GM12878 (cell line): ENCODE data around the gene SMIM38. TPM values are rescaled to one million over a fixed set of nuclear protein-coding genes. Genes with fewer than 3 reads are reported as not detected.

Experiments
- ATAC-seq: fragments of 200-7000 bp; cut with Tn5 transposase; 3 replicates; pipeline ENCODE4 v1.9.1; 2020; ENCODE audit warnings: mild to moderate bottlenecking, moderate library complexity
- BruUV-seq: library from RNA; stranded (reverse); fragments of 400-500 nt; replicated peaks from 2 replicates; lab custom pipeline; 2021; lab: Mats Ljungman, UMichigan
- CTCF ChIA-PET: fragments of 300-600 bp; sonication (Branson Sonifier 250); formaldehyde crosslinking; extraction: SDS; loops from one replicate; lab custom pipeline; 2021; ENCODE audit warnings: inconsistent platforms; lab: Yijun Ruan, JAX
- POLR2A ChIA-PET: fragments of 350-600 bp; formaldehyde crosslinking; extraction: SDS; loops from one replicate; lab custom pipeline; 2021; ENCODE audit warnings: inconsistent platforms; lab: Charles Lee
- RAD21 ChIA-PET: fragments of 300-600 bp; sonication (Branson Sonifier 250); formaldehyde crosslinking; loops from one replicate; lab custom pipeline; 2023; ENCODE audit warnings: antibody characterized with exemption; ENCODE audit not compliant: unreplicated experiment; lab: Charles Lee
- SMC1A ChIA-PET: fragments of 300-600 bp; sonication (Branson Sonifier 250); formaldehyde crosslinking; loops from one replicate; lab custom pipeline; 2023; ENCODE audit not compliant: unreplicated experiment, uncharacterized antibody; lab: Charles Lee
- DNase-seq: peaks from one replicate; pipeline ENCODE4 v3.0.0-alpha.2; 2011; ENCODE audit warnings: low read depth, low spot score
- FAIRE-seq: peaks from 3 replicates; lab custom pipeline; 2011; peaks lifted over from hg19 to GRCh38; lab: Jason Lieb, UNC
- H2AFZ ChIP-seq: 2 replicates; pipeline ENCODE4 v1.6.0; 2011; ENCODE audit warnings: low read depth, low read length, control low read depth; ENCODE audit not compliant: control insufficient read depth
- H3K27ac ChIP-seq: 2 replicates; pipeline ENCODE4 v1.5.1; 2011; ENCODE audit warnings: control low read depth; ENCODE audit not compliant: control insufficient read depth, insufficient read depth
- H3K27me3 ChIP-seq, 2 experiments: replicated peaks in 1 of 2; 2 replicates each; pipeline versions ENCODE4 v1.6.0 to v1.6.1; 2011; ENCODE audit warnings: low read length in 1 of 2; ENCODE audit not compliant: control insufficient read depth in 2 of 2, insufficient read depth in 2 of 2
- H3K36me3 ChIP-seq, 2 experiments: 2 replicates each; pipeline ENCODE4 v1.5.1; 2011; ENCODE audit warnings: low read length in 1 of 2; ENCODE audit not compliant: control insufficient read depth in 2 of 2, insufficient read depth in 2 of 2
- H3K4me1 ChIP-seq: 2 replicates; pipeline ENCODE4 v1.6.1; 2011; ENCODE audit warnings: mild to moderate bottlenecking, low read length, moderate library complexity, mixed read lengths; ENCODE audit not compliant: control insufficient read depth, insufficient read depth
- H3K4me2 ChIP-seq: 2 replicates; pipeline ENCODE4 v1.6.0; 2011; ENCODE audit warnings: control low read depth; ENCODE audit not compliant: control insufficient read depth, insufficient read depth
- H3K4me3 ChIP-seq: fragments of 200-600 bp; sonication (generic); 2 replicates; pipeline ENCODE4 v1.5.1; 2016
- H3K79me2 ChIP-seq: 2 replicates; pipeline ENCODE4 v1.6.0; 2011; ENCODE audit warnings: low read length; ENCODE audit not compliant: control insufficient read depth, insufficient read depth
- H3K9ac ChIP-seq: 2 replicates; pipeline ENCODE4 v1.8.0; 2011; ENCODE audit warnings: low read length, control low read depth, mixed read lengths; ENCODE audit not compliant: control insufficient read depth, insufficient read depth
- H3K9me3 ChIP-seq: replicated peaks from 3 replicates; pipeline ENCODE4 v1.5.1; 2011; ENCODE audit warnings: mild to moderate bottlenecking, low read length; ENCODE audit not compliant: control insufficient read depth, insufficient read depth
- H4K20me1 ChIP-seq: 2 replicates; pipeline ENCODE4 v1.6.0; 2011; ENCODE audit not compliant: control insufficient read depth, insufficient read depth
- GABPA ChIP-seq: IDR thresholded peaks from 2 replicates; pipeline ENCODE4 v1.6.1; 2014; ENCODE audit warnings: antibody characterized with exemption, low read depth, mild to moderate bottlenecking, inconsistent platforms
- KDM1A ChIP-seq: fragments of 200-600 bp; sonication (generic); IDR thresholded peaks from 2 replicates; pipeline ENCODE4 v1.6.1; 2016; ENCODE audit warnings: borderline replicate concordance
- POLR2A ChIP-seq: IDR thresholded peaks from 2 replicates; pipeline ENCODE4 v1.6.1; 2011; ENCODE audit warnings: low read depth, mild to moderate bottlenecking, low read length
- RAD21 ChIP-seq: IDR thresholded peaks from 2 replicates; pipeline ENCODE4 v1.6.1; 2011; ENCODE audit warnings: mild to moderate bottlenecking, low read depth, low read length, moderate library complexity; ENCODE audit not compliant: insufficient read depth
- RELA ChIP-seq: fragments of 450-650 bp; IDR thresholded peaks from 2 replicates; pipeline ENCODE4 v1.8.0; 2014; ENCODE audit warnings: borderline replicate concordance; ENCODE audit not compliant: partially characterized antibody
- ZNF384 ChIP-seq: IDR thresholded peaks from 2 replicates; pipeline ENCODE4 v1.6.1; 2012; ENCODE audit warnings: low read depth, mild to moderate bottlenecking, low read length, improper control_type of control experiment, borderline replicate concordance
- WGBS: methylation state at CpG from one replicate; pipeline ENCODE4 v1.1.6; 2016; ENCODE audit warnings: low lambda C conversion rate; ENCODE audit not compliant: insufficient replicate concordance, insufficient coverage; ENCODE audit errors: missing lambda C conversion rate; 5-methylcytosine and 5-hydroxymethylcytosine counted together
- in situ Hi-C: fragments of 300-500 bp; cut with MboI; formaldehyde crosslinking; loops from 9 replicates; pipeline ENCODE4 v1.14.3; 2018; ENCODE audit warnings: mixed read lengths
- intact Hi-C: fragments of 100-400 bp; cut with micrococcal nuclease; formaldehyde crosslinking; loops from one replicate; pipeline ENCODE4 v1.14.2; 2022; ENCODE audit not compliant: unreplicated experiment
- polyA plus RNA-seq, 11 experiments: library from polyadenylated mRNA; depleted of rRNA in 4 of 11; unstranded in 6 of 11; stranded (reverse) in 5 of 11; fragments of >200 nt; fragmentation: Nextera tagmentation in 4 of 11; fragmentation: Illumina TruSeq in 1 of 11; extraction: Ambion mirVana in 4 of 11; extraction: Trizol in 1 of 11; gene quantifications; 1 replicate in 1 of 11; 2 replicates in 10 of 11; pipeline versions ENCODE4 v1.2.1 to v1.2.3, GENCODE V29; 2011 to 2016; ENCODE audit warnings: inconsistent platforms in 2 of 11, missing spikeins in 2 of 11, low read depth in 1 of 11
- total RNA-seq, 4 experiments: library from RNA; depleted of rRNA in 3 of 4; stranded (reverse); fragments of >200 nt in 3 of 4; fragmentation: Illumina TruSeq in 1 of 4; extraction: Trizol in 1 of 4; gene quantifications; 2 replicates each; pipeline versions ENCODE4 v1.2.1 to v1.2.3, GENCODE V29; 2013 to 2021
- TF ChIP-seq, protein P1 (sequence below): fragments of 450-650 bp; IDR thresholded peaks from 2 replicates; pipeline ENCODE4 v1.6.1; 2017; ENCODE audit warnings: mild to moderate bottlenecking, low read depth, inconsistent platforms; ENCODE audit not compliant: poor library complexity, severe bottlenecking

The SMIM38 gene
- total and polyA plus RNA-seq, 10 of the 15 experiments (the other 5 are each of a cell fraction or from before 2014, with no cell fraction given): 0.15 to 5.0 (median 2.1) TPM; not detected in 1

- H3K4me3 ChIP-seq: no peak overlapping the region
- H3K4me1 ChIP-seq: peaks cover 16% of the 10 kb centered on the region
- no peak for TF ChIP-seq GABPA
- no peak for TF ChIP-seq POLR2A
- TF ChIP-seq RELA: no peak
- TF ChIP-seq KDM1A: no peak
- no peak for TF ChIP-seq ZNF384
- TF ChIP-seq, protein P1, sequence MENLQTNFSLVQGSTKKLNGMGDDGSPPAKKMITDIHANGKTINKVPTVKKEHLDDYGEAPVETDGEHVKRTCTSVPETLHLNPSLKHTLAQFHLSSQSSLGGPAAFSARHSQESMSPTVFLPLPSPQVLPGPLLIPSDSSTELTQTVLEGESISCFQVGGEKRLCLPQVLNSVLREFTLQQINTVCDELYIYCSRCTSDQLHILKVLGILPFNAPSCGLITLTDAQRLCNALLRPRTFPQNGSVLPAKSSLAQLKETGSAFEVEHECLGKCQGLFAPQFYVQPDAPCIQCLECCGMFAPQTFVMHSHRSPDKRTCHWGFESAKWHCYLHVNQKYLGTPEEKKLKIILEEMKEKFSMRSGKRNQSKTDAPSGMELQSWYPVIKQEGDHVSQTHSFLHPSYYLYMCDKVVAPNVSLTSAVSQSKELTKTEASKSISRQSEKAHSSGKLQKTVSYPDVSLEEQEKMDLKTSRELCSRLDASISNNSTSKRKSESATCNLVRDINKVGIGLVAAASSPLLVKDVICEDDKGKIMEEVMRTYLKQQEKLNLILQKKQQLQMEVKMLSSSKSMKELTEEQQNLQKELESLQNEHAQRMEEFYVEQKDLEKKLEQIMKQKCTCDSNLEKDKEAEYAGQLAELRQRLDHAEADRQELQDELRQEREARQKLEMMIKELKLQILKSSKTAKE: no peak
- TF ChIP-seq RAD21: no peak
- no peaks in the 10 kb centered on the region for H3K27me3 ChIP-seq
- POLR2A ChIA-PET: interaction anchor here (0.9 kb wide), 1 partner anchor 46 kb away, joined by 3 read pairs; no protein-coding TSS in a partner anchor
- RAD21 ChIA-PET: interaction anchor here (1.7 kb wide), 1 partner anchor 137 kb away, joined by 4 read pairs; no protein-coding TSS in a partner anchor
- ATAC-seq: no peak
- CTCF ChIA-PET: no interaction called here
- no peak overlapping the region for H3K9ac ChIP-seq
- no peak overlapping the region for H3K4me2 ChIP-seq
- WGBS: 85% methylated on average over 15 of the region's 15 CpGs
- no peak overlapping the region for H2AFZ ChIP-seq
- DNase-seq: no peak
- intact Hi-C loops (no loop called here), in situ Hi-C loops (no loop called here)
- H3K27ac ChIP-seq: no peak overlapping the region
- SMC1A ChIA-PET: no interaction called here
- no peak for FAIRE-seq
- BruUV-seq: no TSS peak
- peaks cover 5% of the 10 kb centered on the region for H3K79me2 ChIP-seq
- H3K9me3 ChIP-seq: peaks cover 4% of the 10 kb centered on the region; the same call in 2 of the 3 replicates
- no peaks in the 10 kb centered on the region for H3K36me3 ChIP-seq
- no peaks in the 10 kb centered on the region for H4K20me1 ChIP-seq
Measured at GRCh38 chr11:69160296-69161116, 4.8 kb downstream of the SMIM38 start.
